ENCODE measurements around the gene RNF126. TPM values are rescaled to one million over a fixed set of nuclear protein-coding genes. Genes with fewer than 3 reads are reported as not detected.

The RNF126 gene
- total and polyA plus RNA-seq, 2 of the 4 experiments (the other 2 are of a cell fraction), result 7.0 to 27.4 TPM

- no peak overlapping the region for H4K5ac ChIP-seq (ENCODE audit: low read depth, low read length)
- intact Hi-C loops (cut with micrococcal nuclease), result loop anchor here (2.0 kb wide), 3 partner anchors 22 to 44 kb away; partner anchors contain the start of genes HCN2 and RNF126
- dilution Hi-C loops (cut with HindIII; ENCODE audit: low sequenced_read_pairs, unreplicated experiment), result no loop called here
- no peak overlapping the region for H3K18ac ChIP-seq (ENCODE audit: low read depth, low read length)
- peak overlapping the region; percentile 89 for H3K4ac ChIP-seq (ENCODE audit: low read depth, low read length)
- H2AFZ ChIP-seq (replicated peaks; ENCODE audit: low read length, poor library complexity), result peak overlapping the region; percentile 95
- peaks cover 9% of the 10 kb centered on the region for H3K4me1 ChIP-seq (ENCODE audit: control insufficient read depth, insufficient read depth, low read length)
- H3K9me3 ChIP-seq (ENCODE audit: control insufficient read depth, insufficient read depth, low read length), result no peaks in the 10 kb centered on the region
- WGBS, 2 experiments (ENCODE audit: extremely low coverage in 2 of 2, insufficient read length in 1 of 2), result 3% methylated on average over 34 of the region's 35 CpGs; no CpG with 5 or more reads in 1 of the 2 experiments
- ChIA-PET CTCF (interaction anchor here (0.5 kb wide), 1 partner anchor 295 kb away, joined by 3 read pairs; no protein-coding TSS in a partner anchor), POLR2A (ENCODE audit: unreplicated experiment) (no interaction called here)
- H3K79me1 ChIP-seq (ENCODE audit: low read depth in 1 of 2, low read length in 2 of 2), result peaks cover 7 to 34% of the 10 kb centered on the region in 2 experiments
- H3K27me3 ChIP-seq (ENCODE audit: control insufficient read depth, insufficient read depth, low read length), result no peaks in the 10 kb centered on the region
- H3K14ac ChIP-seq (replicated peaks; ENCODE audit: low read depth, low read length), result peak overlapping the region; percentile 90
- DNase-seq (peak; percentile 35), ATAC-seq (ENCODE audit: low read depth) (peak; percentile 63)
- H2BK20ac ChIP-seq (ENCODE audit: low read depth, low read length), result no peak overlapping the region
- TF ChIP-seq CHD1 (IDR thresholded peaks at IDR 0.05; ENCODE audit: low read depth, low read length) (no peak), MXI1 (IDR thresholded peaks at IDR 0.05; ENCODE audit: borderline replicate concordance, low read depth, low read length) (peak; percentile 61; the same call in 1 of the 2 replicates)
- no peak overlapping the region for H2BK15ac ChIP-seq (ENCODE audit: low read depth, low read length)
- H2AK9ac ChIP-seq (replicated peaks; ENCODE audit: low read depth, low read length, poor library complexity), result peak overlapping the region; percentile 99
- BruUV-seq (replicated peaks), result no TSS peak
- peak overlapping the region; percentile 75; the same call in 1 of the 2 replicates for H4K91ac ChIP-seq (ENCODE audit: insufficient read depth, low read depth, low read length)
- H2BK5ac ChIP-seq (ENCODE audit: low read depth, low read length, poor library complexity, severe bottlenecking), result no peak overlapping the region
- H3K27ac ChIP-seq (ENCODE audit: insufficient read depth, low read length), result peak overlapping the region; percentile 42; the same call in 1 of the 2 replicates
- no peaks in the 10 kb centered on the region; the same call in 1 of the 2 replicates for H3K9me1 ChIP-seq (ENCODE audit: insufficient read depth, low read length)
- peak overlapping the region; percentile 58 for H3K4me3 ChIP-seq (ENCODE audit: insufficient read depth, low read depth, low read length)
- H3K4me2 ChIP-seq (ENCODE audit: low read depth, low read length), result peak overlapping the region; percentile 87
- peak overlapping the region; percentile 84 for H2AK5ac ChIP-seq (ENCODE audit: low read depth, low read length)
- H2BK120ac ChIP-seq (ENCODE audit: low read depth, low read length), result no peak overlapping the region
- H3K23ac ChIP-seq (ENCODE audit: low read depth, low read length), result peak overlapping the region; percentile 75; the same call in 1 of the 2 replicates
- peak overlapping the region; percentile 68 to 90; a peak in 3 of 4 replicates for H4K8ac ChIP-seq (ENCODE audit: low read depth in 2 of 2, low read length in 2 of 2)
- H3K56ac ChIP-seq (ENCODE audit: extremely low read depth, insufficient read depth, low read length), result no peak overlapping the region
- peak overlapping the region; percentile 63 for H3K9ac ChIP-seq (ENCODE audit: low read depth, low read length)
- in situ Hi-C loops (cut with MboI; ENCODE audit: low sequenced_read_pairs), result no loop called here
- H3K36me3 ChIP-seq (ENCODE audit: control insufficient read depth, insufficient read depth, low read length), result peaks cover 11% of the 10 kb centered on the region; the same call in 1 of the 2 replicates
- H4K20me1 ChIP-seq (ENCODE audit: insufficient read depth, low read length), result peaks cover 3% of the 10 kb centered on the region; the same call in 1 of the 2 replicates
Observed at GRCh38 chr19:632579-633067, 30.4 kb downstream of the RNF126 start.
